T1000 (cell line): ENCODE data around the gene BCL2L11.

Source experiments
- DNase-seq: peaks from one replicate; lab custom pipeline; 2025; ENCODE audit warnings: mixed read lengths; lab: John Stamatoyannopoulos, UW

The BCL2L11 gene

DNA sequence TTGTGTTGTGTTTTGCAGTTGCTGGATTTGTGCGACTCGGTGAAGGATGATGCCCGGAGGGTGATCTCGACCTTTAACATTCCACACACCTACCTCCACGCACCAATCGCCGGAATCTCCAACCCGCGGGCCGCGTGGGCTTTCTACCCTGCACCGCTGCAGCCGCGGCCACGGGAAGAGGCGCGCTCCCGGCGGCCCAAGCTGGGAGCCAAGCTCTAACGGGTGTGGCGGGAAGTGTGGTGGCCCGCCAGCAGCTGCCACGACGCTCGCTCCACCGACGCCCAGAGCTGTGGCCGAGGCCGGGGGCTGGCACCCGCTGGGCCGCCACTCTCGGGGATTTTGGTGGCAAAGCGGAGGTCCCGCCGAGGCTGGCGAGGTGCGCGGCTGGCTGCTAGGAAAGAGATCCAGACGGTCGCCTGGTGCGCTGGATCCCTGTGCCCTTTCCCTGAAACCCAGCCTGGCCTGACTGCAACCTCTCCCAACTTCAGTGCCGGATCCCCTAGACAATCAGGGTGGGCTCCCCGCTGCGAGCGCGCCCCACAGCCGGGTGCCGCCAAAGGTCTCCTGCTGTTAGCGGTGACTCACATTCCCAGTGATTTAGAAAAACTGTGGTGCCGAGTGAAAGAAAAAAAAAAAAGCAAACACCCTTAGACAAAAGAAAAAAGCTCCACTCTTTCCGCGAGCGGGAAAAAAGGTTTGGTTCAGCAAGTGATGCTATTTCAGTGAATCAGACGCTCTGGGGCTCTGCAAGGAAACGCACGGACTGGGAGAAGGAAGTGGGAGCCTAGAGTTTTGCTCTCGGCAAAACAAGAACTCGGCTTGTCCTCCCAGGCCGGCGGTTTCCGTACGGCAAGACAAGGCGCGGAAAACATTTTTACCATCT lies 2.9 kb upstream of the BCL2L11 start:
- DNase-seq, result no peak

GRCh38 chr2:111118481-111118980 lies 2.2 kb upstream of the BCL2L11 start:
- no peak for DNase-seq

GRCh38 chr2:111118981-111119821 lies 1.5 kb upstream of the BCL2L11 start:
- DNase-seq, result no peak

- no peak for DNase-seq
Measured at GRCh38 chr2:111119822-111120252, 877 bp upstream of the BCL2L11 start.

DNA sequence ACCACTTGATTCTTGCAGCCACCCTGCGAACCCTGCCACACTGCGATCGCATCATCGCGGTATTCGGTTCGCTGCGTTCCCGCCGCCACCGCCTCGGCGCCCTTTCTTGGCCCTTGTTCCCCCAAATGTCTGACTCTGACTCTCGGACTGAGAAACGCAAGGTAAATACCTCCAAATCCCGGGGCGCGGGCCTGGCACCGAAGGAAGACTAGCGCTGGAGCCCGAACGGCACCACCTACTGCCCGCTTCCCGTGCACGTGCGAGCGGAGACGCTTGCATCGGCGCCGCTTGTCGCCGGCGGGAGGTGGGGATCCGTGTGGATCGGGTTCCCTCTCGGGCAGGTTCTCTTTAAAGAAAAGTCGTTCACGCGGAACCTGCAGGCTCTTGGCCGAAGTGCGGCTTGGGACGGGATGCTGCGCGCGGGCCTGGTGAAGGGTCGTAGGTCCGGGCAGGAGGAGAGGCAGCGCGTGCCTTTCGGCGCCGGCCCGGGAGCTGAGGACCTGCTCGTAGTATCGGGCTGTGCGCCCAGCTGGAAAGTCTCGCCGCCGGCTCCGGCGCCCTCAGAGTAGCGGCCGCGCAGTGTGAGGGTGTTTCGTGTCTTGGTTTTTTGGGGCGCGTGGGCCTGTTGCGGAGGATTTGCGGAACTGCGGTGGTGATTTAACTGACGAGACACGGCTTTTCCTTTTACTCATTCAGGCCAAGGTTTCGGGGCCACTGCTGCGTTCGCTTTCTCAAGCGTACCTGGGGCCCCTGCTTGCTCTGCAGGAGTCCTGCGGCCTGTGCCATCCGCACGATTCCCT lies 514 bp downstream of the BCL2L11 start:
- DNase-seq, result no peak

- peak; percentile 78 for DNase-seq
Measured at GRCh38 chr2:111121828-111122630, 1.3 kb downstream of the BCL2L11 start.

- peak; percentile 32 for DNase-seq
Measured at GRCh38 chr2:111122631-111123421, 2.1 kb downstream of the BCL2L11 start.

DNA sequence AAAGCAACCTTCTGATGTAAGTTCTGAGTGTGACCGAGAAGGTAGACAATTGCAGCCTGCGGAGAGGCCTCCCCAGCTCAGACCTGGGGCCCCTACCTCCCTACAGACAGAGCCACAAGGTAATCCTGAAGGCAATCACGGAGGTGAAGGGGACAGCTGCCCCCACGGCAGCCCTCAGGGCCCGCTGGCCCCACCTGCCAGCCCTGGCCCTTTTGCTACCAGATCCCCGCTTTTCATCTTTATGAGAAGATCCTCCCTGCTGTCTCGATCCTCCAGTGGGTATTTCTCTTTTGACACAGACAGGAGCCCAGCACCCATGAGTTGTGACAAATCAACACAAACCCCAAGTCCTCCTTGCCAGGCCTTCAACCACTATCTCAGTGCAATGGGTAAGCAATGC lies 3.0 kb downstream of the BCL2L11 start:
- no peak for DNase-seq

GRCh38 chr2:111126581-111126980 lies 5.9 kb downstream of the BCL2L11 start:
- DNase-seq, result no peak

GRCh38 chr2:111127351-111127750 lies 6.6 kb downstream of the BCL2L11 start:
- no peak for DNase-seq

DNA sequence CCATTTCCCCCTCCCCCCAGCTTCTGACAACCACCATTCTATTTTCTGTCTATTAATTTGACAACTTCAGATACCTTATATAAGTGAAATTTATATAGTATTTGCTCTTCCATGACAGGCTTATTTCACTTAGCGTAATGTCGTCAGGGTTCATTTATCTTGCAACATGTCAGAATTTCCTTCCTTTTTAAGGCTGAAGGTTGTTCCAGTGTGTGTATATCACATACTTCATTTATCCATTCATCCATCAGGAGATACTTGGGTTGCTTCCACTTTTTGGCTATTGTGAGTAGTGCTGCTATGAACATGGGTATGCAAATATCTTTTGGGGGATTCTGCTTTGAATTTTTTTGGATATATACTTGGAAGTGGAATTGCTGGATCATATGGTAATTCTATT lies 7.4 kb downstream of the BCL2L11 start:
- DNase-seq, result no peak

DNA sequence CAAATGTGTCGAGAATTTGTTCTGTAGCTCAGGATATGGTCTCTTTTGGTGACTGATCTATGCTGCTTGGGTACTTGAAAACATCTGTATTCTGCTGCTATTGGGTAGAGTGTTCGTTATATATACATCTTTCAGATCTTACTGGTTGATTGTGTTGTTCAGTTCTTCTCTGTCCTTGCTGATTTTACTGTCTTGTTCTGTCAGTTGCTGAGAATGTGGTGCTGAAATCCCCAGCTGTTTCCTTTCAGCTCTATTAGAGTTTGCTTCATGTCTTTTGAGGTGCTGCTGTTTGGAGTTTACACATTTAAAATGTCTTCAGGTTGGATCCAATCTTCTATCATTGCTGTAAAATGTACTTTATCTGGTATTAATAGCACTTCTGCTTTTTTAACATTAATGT lies 12.9 kb downstream of the BCL2L11 start:
- no peak for DNase-seq

- no peak for DNase-seq
Measured at GRCh38 chr2:111134055-111134454, 13.3 kb downstream of the BCL2L11 start.

- DNase-seq, result no peak
Measured at GRCh38 chr2:111135237-111135909, 14.7 kb downstream of the BCL2L11 start.

- DNase-seq, result no peak
Measured at GRCh38 chr2:111135910-111136297, 15.2 kb downstream of the BCL2L11 start.

DNA sequence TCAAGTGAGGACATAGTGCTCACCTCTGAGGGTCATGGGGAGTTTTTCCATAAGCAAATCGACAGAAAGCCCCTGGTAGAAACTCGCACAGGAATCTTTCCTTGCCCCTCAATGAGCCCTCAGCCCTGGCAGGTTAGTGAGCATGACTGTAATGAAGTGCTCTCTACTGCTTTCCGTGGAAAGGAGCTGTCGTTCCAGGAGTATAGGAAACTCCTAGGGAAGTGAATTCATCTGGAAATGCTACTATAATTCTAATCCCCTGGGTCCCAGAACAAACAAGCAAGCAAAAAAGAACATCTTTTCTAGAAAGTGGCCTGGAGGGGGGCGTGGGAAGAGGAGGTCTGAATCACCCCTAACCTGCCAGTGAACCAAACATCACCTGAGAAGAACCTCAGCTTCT lies 18.1 kb downstream of the BCL2L11 start:
- no peak for DNase-seq

DNA sequence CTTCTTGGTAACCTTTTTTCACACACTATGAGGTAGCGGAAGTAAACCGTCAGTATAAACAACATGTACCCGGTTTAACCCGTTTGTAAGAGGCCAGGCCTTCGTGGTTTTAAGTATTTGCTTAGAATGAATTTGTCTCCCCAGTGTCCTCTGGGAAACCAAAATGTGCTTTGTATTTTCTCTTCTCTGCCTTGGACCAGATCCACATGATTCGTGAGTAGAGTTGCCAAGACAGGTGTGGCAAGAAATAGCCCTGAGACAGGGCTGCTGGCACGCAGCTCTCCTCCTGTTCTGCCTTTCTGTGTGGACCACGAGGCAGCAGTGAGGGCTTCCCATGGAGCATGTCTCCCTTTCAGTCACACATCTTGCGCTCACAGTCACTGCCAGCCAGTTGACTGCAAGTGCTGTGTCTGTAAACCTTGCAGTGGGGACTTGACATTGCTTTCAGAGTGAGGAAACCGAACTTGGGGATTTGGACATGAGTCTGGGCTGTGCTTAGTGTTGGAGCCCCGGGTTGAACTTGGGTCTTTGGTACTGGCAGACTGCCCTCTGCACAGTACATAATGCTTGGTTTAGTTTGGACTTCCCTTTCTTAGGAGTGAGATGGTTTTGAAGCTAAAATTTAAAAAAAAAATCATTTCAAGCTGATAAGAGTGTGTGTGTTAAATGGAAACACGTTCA lies 19.1 kb downstream of the BCL2L11 start:
- no peak for DNase-seq

GRCh38 chr2:111140815-111141214 lies 20.1 kb downstream of the BCL2L11 start:
- no peak for DNase-seq

GRCh38 chr2:111142101-111142500 lies 21.4 kb downstream of the BCL2L11 start:
- DNase-seq, result no peak
